Mucosa of descending colon (tissue), 3 donors: Measurements from ENCODE around the gene RAB19. TPM values are rescaled to one million over a fixed set of nuclear protein-coding genes. Genes with fewer than 3 reads are reported as not detected.

Experiments used
- ATAC-seq: fragments of 200-7000 bp; cut with Tn5 transposase; one replicate; pipeline ENCODE4 v1.9.1; 2020; ENCODE audit warnings: mild to moderate bottlenecking, moderate library complexity
- DNase-seq, 3 donors: peaks; one replicate each; pipeline ENCODE4 v3.0.0-alpha.2; 2020
- H3K36me3 ChIP-seq: fragments of 200-600 bp; one replicate; pipeline ENCODE4 v1.8.0; 2021; ENCODE audit warnings: low read depth, mild to moderate bottlenecking
- H3K4me1 ChIP-seq: fragments of 200-600 bp; one replicate; pipeline ENCODE4 v1.8.0; 2021; ENCODE audit warnings: low read depth, mild to moderate bottlenecking
- H3K4me3 ChIP-seq: fragments of 200-600 bp; one replicate; pipeline ENCODE4 v1.8.0; 2021; ENCODE audit warnings: mild to moderate bottlenecking
- H3K9me3 ChIP-seq: fragments of 200-600 bp; one replicate; pipeline ENCODE4 v1.8.0; 2021; ENCODE audit warnings: mild to moderate bottlenecking
- CTCF ChIP-seq: fragments of 200-600 bp; IDR thresholded peaks from one replicate; pipeline ENCODE4 v1.8.0; 2022; ENCODE audit warnings: antibody characterized with exemption, mild to moderate bottlenecking
- intact Hi-C, 2 donors: fragments of 100-400 bp; cut with DNase I in 1 of 2; cut with micrococcal nuclease in 1 of 2; formaldehyde crosslinking; loops; one replicate each; pipeline versions ENCODE4 v1.11.0 to v1.11.1; 2022; cut with DNase I, micrococcal nuclease
- total RNA-seq, 3 donors: library from RNA; stranded (reverse); fragmentation: NEBNext Ultra II Directional in 2 of 3; extraction: Animal tissue kit (Norgen Biotek cat#: 25700) in 2 of 3; gene quantifications; one replicate each; pipeline versions ENCODE4 v1.2.1 to v1.2.4, GENCODE V29; 2021 to 2023
- donor health status: DM: no; HTN: no; CAD: no; lungs with moderate emphysema.
- donor health status: DM: no; HTN: no; CAD: no.
- donor health status: DM: no; HTN: yes; CAD: no.

Gene RAB19
- total RNA-seq, 3 donors from 2014 or later: 7.3 to 22.0 (median 21.5) TPM

GRCh38 chr7:140393756-140394306 lies 10.0 kb upstream of the RAB19 start:
- no peak for TF ChIP-seq CTCF
- Histone ChIP-seq H3K4me1 (peaks cover 10% of the 10 kb centered on the region), H3K4me3 (no peak overlapping the region), H3K9me3 (no peaks in the 10 kb centered on the region), H3K36me3 (no peaks in the 10 kb centered on the region)
- no peak for DNase-seq
- intact Hi-C loops: no loop called here
- no peak for ATAC-seq

- Histone ChIP-seq H3K9me3 (no peaks in the 10 kb centered on the region), H3K4me3 (peak within 1 kb of the TSS; percentile 92), H3K4me1 (peaks cover 10% of the 10 kb centered on the region), H3K36me3 (no peaks in the 10 kb centered on the region)
- TF ChIP-seq CTCF: no peak
- ATAC-seq (peak; percentile 99), DNase-seq (peak; percentile 90 to 95 (median 93))
- intact Hi-C loops: no loop called here
Measured at GRCh38 chr7:140397784-140398750, 5.8 kb upstream of the RAB19 start, which contains the start of gene SLC37A3. Gene SLC37A3 (minus strand): TSS chr7:140398530. CDS start chr7:140382526, 16,004 bp downstream.

- ATAC-seq (no peak), DNase-seq (no peak)
- no peak for TF ChIP-seq CTCF
- peaks cover 14% of the 10 kb centered on the region for H3K4me1 ChIP-seq
- no peak overlapping the region for H3K4me3 ChIP-seq
- intact Hi-C loops: no loop called here
- H3K9me3 ChIP-seq: no peaks in the 10 kb centered on the region
- no peaks in the 10 kb centered on the region for H3K36me3 ChIP-seq
Measured at GRCh38 chr7:140398821-140399220, 5.0 kb upstream of the RAB19 start.

GRCh38 chr7:140400381-140400780 lies 3.5 kb upstream of the RAB19 start:
- no peak for TF ChIP-seq CTCF
- DNase-seq (no peak), ATAC-seq (no peak)
- no peaks in the 10 kb centered on the region for H3K9me3 ChIP-seq
- peaks cover 14% of the 10 kb centered on the region for H3K4me1 ChIP-seq
- no peak overlapping the region for H3K4me3 ChIP-seq
- no peaks in the 10 kb centered on the region for H3K36me3 ChIP-seq
- intact Hi-C loops: no loop called here

GRCh38 chr7:140402178-140402835 lies 1.6 kb upstream of the RAB19 start:
- H3K9me3 ChIP-seq: no peaks in the 10 kb centered on the region
- peaks cover 4% of the 10 kb centered on the region for H3K4me1 ChIP-seq
- no peak for ATAC-seq
- no peak for DNase-seq
- TF ChIP-seq CTCF: no peak
- H3K36me3 ChIP-seq: no peaks in the 10 kb centered on the region
- intact Hi-C loops: no loop called here
- H3K4me3 ChIP-seq: no peak overlapping the region
